IMR-90 (cell line): ENCODE measurements around the gene PTPN3. TPM values are rescaled to one million over a fixed set of nuclear protein-coding genes. Genes with fewer than 3 reads are reported as not detected.
A peak's percentile ranks its signal among the peaks of the same experiment; 100 is the strongest.

Experiments used
- ATAC-seq: fragments of 200-7000 bp; cut with Tn5 transposase; 2 replicates; pipeline ENCODE4 v1.9.1; 2020; ENCODE audit warnings: low read depth, mild to moderate bottlenecking, moderate library complexity
- BruUV-seq: library from RNA; stranded (reverse); fragments of 400-500 nt; replicated peaks from 2 replicates; lab custom pipeline; 2021; lab: Mats Ljungman, UMichigan
- CTCF ChIA-PET: fragments of 300-600 bp; formaldehyde crosslinking; extraction: SDS; loops from one replicate; lab custom pipeline; 2021; ENCODE audit warnings: antibody characterized with exemption; lab: Yijun Ruan, JAX
- POLR2A ChIA-PET: fragments of 300-600 bp; sonication (Branson Sonifier 250); formaldehyde crosslinking; loops from one replicate; lab custom pipeline; 2022; ENCODE audit warnings: antibody characterized with exemption; ENCODE audit not compliant: unreplicated experiment; lab: Charles Lee
- DNase-seq: peaks from one replicate; pipeline ENCODE4 v3.0.0; 2013
- H2AFZ ChIP-seq: replicated peaks from 2 replicates; pipeline ENCODE3; 2013; ENCODE audit warnings: low read length, mild to moderate bottlenecking; ENCODE audit not compliant: poor library complexity
- H2AK5ac ChIP-seq: 2 replicates; pipeline ENCODE4 v1.6.1; 2013; ENCODE audit warnings: low read depth, low read length, inconsistent platforms
- H2AK9ac ChIP-seq: replicated peaks from 2 replicates; pipeline ENCODE3; 2013; ENCODE audit warnings: mild to moderate bottlenecking, low read depth, low read length, moderate library complexity; ENCODE audit not compliant: poor library complexity
- H2BK120ac ChIP-seq: 2 replicates; pipeline ENCODE4 v1.6.1; 2013; ENCODE audit warnings: low read depth, low read length, inconsistent platforms
- H2BK15ac ChIP-seq: 3 replicates; pipeline ENCODE4 v1.6.1; 2013; ENCODE audit warnings: low read depth, low read length, inconsistent platforms
- H2BK20ac ChIP-seq: 2 replicates; pipeline ENCODE4 v1.6.1; 2013; ENCODE audit warnings: low read depth, mild to moderate bottlenecking, inconsistent platforms, low read length, moderate library complexity
- H2BK5ac ChIP-seq: 2 replicates; pipeline ENCODE4 v1.6.1; 2013; ENCODE audit warnings: mild to moderate bottlenecking, low read depth, low read length, inconsistent platforms; ENCODE audit not compliant: poor library complexity, severe bottlenecking
- H3K14ac ChIP-seq: replicated peaks from 2 replicates; pipeline ENCODE4 v1.6.1; 2013; ENCODE audit warnings: low read depth, low read length, inconsistent platforms
- H3K18ac ChIP-seq: 2 replicates; pipeline ENCODE4 v1.6.1; 2013; ENCODE audit warnings: low read depth, low read length, control low read depth
- H3K23ac ChIP-seq: 2 replicates; pipeline ENCODE4 v1.6.1; 2013; ENCODE audit warnings: low read depth, low read length, inconsistent platforms
- H3K27ac ChIP-seq: 2 replicates; pipeline ENCODE4 v1.5.1; 2013; ENCODE audit warnings: mild to moderate bottlenecking, control low read depth, low read length; ENCODE audit not compliant: insufficient read depth
- H3K27me3 ChIP-seq: 2 replicates; pipeline ENCODE4 v1.6.1; 2013; ENCODE audit warnings: low read length; ENCODE audit not compliant: control insufficient read depth, insufficient read depth
- H3K36me3 ChIP-seq: 2 replicates; pipeline ENCODE4 v1.6.1; 2013; ENCODE audit warnings: low read length, mixed read lengths; ENCODE audit not compliant: control insufficient read depth, insufficient read depth
- H3K4ac ChIP-seq: 2 replicates; pipeline ENCODE4 v1.6.1; 2013; ENCODE audit warnings: low read depth, low read length, inconsistent platforms
- H3K4me1 ChIP-seq: 2 replicates; pipeline ENCODE4 v1.6.1; 2013; ENCODE audit warnings: low read length, mixed read lengths; ENCODE audit not compliant: control insufficient read depth, insufficient read depth
- H3K4me2 ChIP-seq: 2 replicates; pipeline ENCODE4 v1.6.1; 2013; ENCODE audit warnings: low read depth, mild to moderate bottlenecking, control low read depth, low read length, moderate library complexity
- H3K4me3 ChIP-seq: 2 replicates; pipeline ENCODE4 v1.5.1; 2013; ENCODE audit warnings: low read depth, mild to moderate bottlenecking, control low read depth, low read length, moderate library complexity; ENCODE audit not compliant: insufficient read depth
- H3K56ac ChIP-seq: 2 replicates; pipeline ENCODE4 v1.6.1; 2013; ENCODE audit warnings: low read length, inconsistent platforms; ENCODE audit not compliant: insufficient read depth; ENCODE audit errors: extremely low read depth
- H3K79me1 ChIP-seq, 2 experiments: 2 replicates each; pipeline ENCODE4 v1.6.1; 2013; ENCODE audit warnings: low read length in 2 of 2, inconsistent platforms in 1 of 2, low read depth in 1 of 2
- H3K9ac ChIP-seq: 2 replicates; pipeline ENCODE4 v1.6.1; 2013; ENCODE audit warnings: low read depth, low read length, control low read depth
- H3K9me1 ChIP-seq: 2 replicates; pipeline ENCODE4 v1.6.1; 2013; ENCODE audit warnings: low read length, inconsistent platforms; ENCODE audit not compliant: insufficient read depth
- H3K9me3 ChIP-seq: 2 replicates; pipeline ENCODE4 v1.6.1; 2013; ENCODE audit warnings: low read length; ENCODE audit not compliant: control insufficient read depth, insufficient read depth
- H4K20me1 ChIP-seq: 2 replicates; pipeline ENCODE4 v1.6.1; 2013; ENCODE audit warnings: low read length, inconsistent platforms; ENCODE audit not compliant: insufficient read depth
- H4K5ac ChIP-seq: 2 replicates; pipeline ENCODE4 v1.6.1; 2013; ENCODE audit warnings: mild to moderate bottlenecking, low read depth, low read length, control low read depth
- H4K8ac ChIP-seq, 2 experiments: 2 replicates each; pipeline ENCODE4 v1.6.1; 2013; ENCODE audit warnings: low read depth in 2 of 2, low read length in 2 of 2, control low read depth in 1 of 2, inconsistent platforms in 1 of 2
- H4K91ac ChIP-seq: 2 replicates; pipeline ENCODE4 v1.6.1; 2013; ENCODE audit warnings: low read depth, low read length, inconsistent platforms; ENCODE audit not compliant: insufficient read depth
- CHD1 ChIP-seq: IDR thresholded peaks from 2 replicates; pipeline ENCODE4 v1.6.1; 2012; ENCODE audit warnings: low read depth, low read length, improper control_type of control experiment
- MAZ ChIP-seq: IDR thresholded peaks from 2 replicates; pipeline ENCODE4 v1.6.1; 2012; ENCODE audit warnings: low read depth, mild to moderate bottlenecking, low read length, improper control_type of control experiment, moderate library complexity, borderline replicate concordance
- WGBS, 2 experiments: methylation state at CpG; one replicate each; pipeline versions ENCODE4 v1.1.5 to v1.1.7; 2013; ENCODE audit warnings: missing lambda C conversion rate in 2 of 2; ENCODE audit not compliant: insufficient read length in 1 of 2; ENCODE audit errors: extremely low coverage in 2 of 2; 5-methylcytosine and 5-hydroxymethylcytosine counted together
- dilution Hi-C: fragments of 300-500 bp; cut with HindIII; formaldehyde crosslinking; loops from one replicate; pipeline ENCODE4 v1.14.3; 2018; ENCODE audit warnings: low sequenced_read_pairs; ENCODE audit not compliant: unreplicated experiment
- in situ Hi-C: fragments of 300-500 bp; cut with MboI; formaldehyde crosslinking; loops from 3 replicates; pipeline ENCODE4 v1.14.3; 2019; ENCODE audit warnings: low sequenced_read_pairs, inconsistent platforms, mixed read lengths
- intact Hi-C: fragments of 100-400 bp; cut with micrococcal nuclease; formaldehyde crosslinking; loops from 2 replicates; pipeline ENCODE4 v1.10.0; 2022
- polyA plus RNA-seq, 3 experiments: library from polyadenylated mRNA; depleted of rRNA; stranded (reverse); fragments of >200 nt; gene quantifications; 2 replicates each; pipeline ENCODE4 v1.2.3, GENCODE V29; 2012; ENCODE audit warnings: low replicate concordance in 1 of 3
- total RNA-seq: library from RNA; depleted of rRNA; stranded (reverse); fragments of >200 nt; gene quantifications from 2 replicates; pipeline ENCODE4 v1.2.3, GENCODE V29; 2012
- TF ChIP-seq, protein P1 (sequence below): fragments of 150-350 bp; IDR thresholded peaks from 2 replicates; pipeline ENCODE4 v1.6.1; 2017; ENCODE audit warnings: mild to moderate bottlenecking, antibody characterized with exemption, low read length, low read depth

Gene PTPN3
- total and polyA plus RNA-seq, 2 of the 4 experiments (the other 2 are of a cell fraction) = 0.72 to 0.89 TPM

GRCh38 chr9:109387206-109387605, 110.9 kb downstream of the PTPN3 start:
- DNase-seq (no peak), ATAC-seq (no peak)
- Histone ChIP-seq H3K79me1 (no peaks in the 10 kb centered on the region), H2AFZ (no peak overlapping the region), H4K20me1 (no peaks in the 10 kb centered on the region), H4K8ac (no peak overlapping the region), H4K5ac (no peak overlapping the region), H3K27ac (no peak overlapping the region), H2BK20ac (no peak overlapping the region), H3K9me1 (no peaks in the 10 kb centered on the region), H2AK5ac (no peak overlapping the region), H3K9ac (no peak overlapping the region), H3K4me2 (no peak overlapping the region), H3K23ac (no peak overlapping the region), H3K56ac (no peak overlapping the region), H3K14ac (no peak overlapping the region), H2BK120ac (no peak overlapping the region), H3K4me1 (no peaks in the 10 kb centered on the region), H2AK9ac (no peak overlapping the region), H3K36me3 (no peaks in the 10 kb centered on the region; the same call in 1 of the 2 replicates), H3K18ac (no peak overlapping the region), H3K27me3 (no peaks in the 10 kb centered on the region; the same call in 1 of the 2 replicates), H3K4ac (no peak overlapping the region), H3K4me3 (no peak overlapping the region), H2BK15ac (no peak overlapping the region), H3K9me3 (no peaks in the 10 kb centered on the region), H2BK5ac (no peak overlapping the region), H4K91ac (no peak overlapping the region)
- in situ Hi-C loops = no loop called here
- CTCF ChIA-PET = no interaction called here
- intact Hi-C loops = no loop called here
- POLR2A ChIA-PET = no interaction called here
- TF ChIP-seq MAZ = no peak
- no peak for TF ChIP-seq CHD1
- TF ChIP-seq, protein P1, sequence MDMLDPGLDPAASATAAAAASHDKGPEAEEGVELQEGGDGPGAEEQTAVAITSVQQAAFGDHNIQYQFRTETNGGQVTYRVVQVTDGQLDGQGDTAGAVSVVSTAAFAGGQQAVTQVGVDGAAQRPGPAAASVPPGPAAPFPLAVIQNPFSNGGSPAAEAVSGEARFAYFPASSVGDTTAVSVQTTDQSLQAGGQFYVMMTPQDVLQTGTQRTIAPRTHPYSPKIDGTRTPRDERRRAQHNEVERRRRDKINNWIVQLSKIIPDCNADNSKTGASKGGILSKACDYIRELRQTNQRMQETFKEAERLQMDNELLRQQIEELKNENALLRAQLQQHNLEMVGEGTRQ = peak; percentile 9; the same call in 1 of the 2 replicates
- BruUV-seq = no TSS peak
- dilution Hi-C loops = no loop called here
- WGBS, 2 experiments = 30% methylated on average over 2 of the region's 3 CpGs; no CpG with 5 or more reads in 1 of the 2 experiments
